Activated T-cell treated with anti-CD3 and anti-CD28 coated beads for 24 hours (primary cell): ENCODE measurements around the gene SACM1L.

Experiments used
- DNase-seq: peaks from one replicate; pipeline ENCODE4 v3.0.0-alpha.2; 2020; ENCODE audit warnings: low read depth

The SACM1L gene

DNA sequence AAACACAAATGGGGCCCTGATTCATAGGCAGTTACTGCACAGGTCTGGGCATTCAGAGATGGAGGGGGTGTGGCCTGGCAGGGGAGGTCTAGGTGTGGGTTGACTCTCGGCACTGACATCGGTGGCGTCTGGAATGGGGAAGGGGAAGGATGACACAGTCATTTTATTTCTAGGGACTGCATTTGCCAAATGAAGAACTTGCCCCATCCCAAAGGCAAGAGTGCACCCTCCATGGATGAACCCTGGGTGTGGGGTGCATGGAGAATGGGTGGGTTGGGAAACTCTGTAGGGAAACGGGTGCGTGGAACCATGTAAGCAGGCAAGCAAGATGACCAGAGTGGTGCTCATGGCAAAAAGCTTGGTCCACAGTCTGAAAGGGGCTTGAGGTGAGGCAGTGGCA, 82.6 kb downstream of the SACM1L start:
- DNase-seq: no peak

DNA sequence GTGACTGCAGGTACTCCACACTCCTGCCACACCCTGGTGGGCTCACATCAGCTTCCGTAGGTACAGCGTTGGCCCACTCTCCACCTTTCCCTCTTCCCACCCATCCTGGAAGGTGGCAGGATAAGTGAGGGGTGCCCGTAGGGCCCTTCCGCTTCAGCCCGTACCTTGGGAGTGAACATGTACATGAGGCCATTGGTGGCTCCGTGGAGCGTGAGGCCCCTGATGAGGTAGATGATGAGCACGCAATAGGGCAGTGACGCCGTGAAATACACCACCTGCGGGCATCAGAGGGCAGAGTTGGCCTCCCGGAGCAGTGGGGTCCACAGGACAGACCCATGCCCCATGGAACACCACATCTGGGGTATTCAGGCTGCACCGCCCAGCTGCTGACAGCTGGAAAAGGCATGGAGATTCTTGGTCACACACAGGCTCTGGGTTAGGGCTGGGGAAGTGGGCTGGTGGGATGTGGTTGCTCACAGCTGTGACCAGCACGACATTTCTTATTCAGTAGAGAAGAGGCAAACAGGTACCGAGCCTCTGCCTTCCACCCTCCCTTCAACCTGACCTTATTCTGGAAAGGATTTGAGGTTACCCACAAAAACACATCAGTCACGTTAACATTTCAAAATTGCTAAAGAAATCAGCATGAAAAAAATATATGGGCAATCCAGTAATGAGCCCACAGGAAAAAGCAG, 83.3 kb downstream of the SACM1L start:
- DNase-seq: no peak

DNA sequence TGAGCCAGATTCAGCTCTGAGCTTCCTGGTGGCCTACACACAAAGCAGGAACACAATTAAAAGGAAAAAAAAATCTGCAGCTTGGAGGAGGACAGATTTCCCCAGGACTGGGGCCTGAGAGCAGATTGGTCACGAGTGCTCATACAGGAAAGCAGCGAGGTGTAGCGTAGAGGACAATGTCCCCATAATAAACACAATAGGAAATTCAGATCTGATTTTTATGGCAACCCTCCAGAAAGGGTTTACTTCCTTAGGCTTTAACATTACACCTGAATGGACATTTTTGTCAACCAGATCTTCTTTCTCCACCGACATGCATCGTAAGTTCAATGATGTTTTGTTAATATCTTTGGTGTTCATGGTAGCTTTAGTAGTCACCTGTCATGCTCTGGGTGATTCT, 83.9 kb downstream of the SACM1L start:
- no peak for DNase-seq

GRCh38 chr3:45773714-45774449, 84.7 kb downstream of the SACM1L start:
- no peak for DNase-seq

GRCh38 chr3:45774581-45775521, 85.7 kb downstream of the SACM1L start:
- no peak for DNase-seq

GRCh38 chr3:45775571-45776300, 86.5 kb downstream of the SACM1L start:
- no peak for DNase-seq

- no peak for DNase-seq
Observed at GRCh38 chr3:45776301-45776595, 87.1 kb downstream of the SACM1L start.

GRCh38 chr3:45776611-45777010, 87.4 kb downstream of the SACM1L start:
- DNase-seq: no peak

- DNase-seq: no peak
Observed at GRCh38 chr3:45777111-45777745, 88.0 kb downstream of the SACM1L start.

DNA sequence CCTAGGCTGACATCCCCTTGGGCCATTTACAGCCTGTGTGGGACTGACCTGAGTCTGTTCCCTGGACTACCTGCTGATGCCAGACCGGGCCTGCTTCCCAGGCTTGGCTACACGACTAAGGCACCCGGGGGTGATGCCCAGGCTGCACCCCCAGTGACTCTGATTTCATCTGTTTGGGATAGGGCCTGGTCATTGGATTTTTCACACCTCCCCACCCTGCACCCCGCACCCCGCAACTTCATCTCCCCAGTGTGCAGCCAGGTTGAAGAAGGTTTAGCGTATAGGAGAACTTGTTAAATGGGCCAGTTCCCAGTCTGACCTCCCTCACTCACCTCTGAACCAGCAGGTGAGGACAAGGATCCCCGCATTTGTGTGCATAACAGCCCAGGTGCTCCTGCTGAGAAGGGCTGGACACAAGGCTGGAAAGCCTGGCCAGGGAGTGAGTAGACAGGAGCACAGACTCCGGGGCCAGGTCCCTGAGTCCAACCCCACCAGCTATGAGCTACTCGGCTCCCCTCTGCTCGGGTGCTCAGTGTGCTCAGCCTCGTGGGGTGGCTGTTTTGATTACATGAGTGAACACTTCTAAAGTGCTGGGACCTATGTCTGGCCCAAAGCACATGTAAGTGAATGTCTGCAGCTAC, 88.7 kb downstream of the SACM1L start:
- DNase-seq: no peak

DNA sequence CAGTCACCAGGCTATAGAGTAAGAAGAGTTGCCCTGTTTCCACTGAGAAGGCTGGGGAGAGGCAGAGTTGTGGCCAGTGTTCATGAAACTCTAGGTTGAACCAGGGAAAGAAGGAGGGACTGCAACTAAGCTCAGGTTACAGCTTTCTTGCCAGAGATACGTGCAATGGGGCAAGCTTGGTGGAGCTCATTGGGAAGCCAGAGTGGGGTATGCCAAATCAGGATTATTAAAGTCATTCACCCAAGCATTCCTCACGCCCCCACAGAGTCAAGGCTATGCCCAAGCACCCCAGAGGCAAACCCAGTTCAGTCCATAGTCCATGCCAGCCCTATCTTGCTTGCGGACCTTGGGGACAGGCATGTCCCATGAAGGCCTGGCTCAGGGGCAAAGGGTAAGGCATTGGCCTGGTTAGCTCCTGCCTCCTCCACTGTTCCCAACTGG, 89.6 kb downstream of the SACM1L start:
- DNase-seq: no peak

- no peak for DNase-seq
Observed at GRCh38 chr3:45779746-45780735, 90.8 kb downstream of the SACM1L start.

DNA sequence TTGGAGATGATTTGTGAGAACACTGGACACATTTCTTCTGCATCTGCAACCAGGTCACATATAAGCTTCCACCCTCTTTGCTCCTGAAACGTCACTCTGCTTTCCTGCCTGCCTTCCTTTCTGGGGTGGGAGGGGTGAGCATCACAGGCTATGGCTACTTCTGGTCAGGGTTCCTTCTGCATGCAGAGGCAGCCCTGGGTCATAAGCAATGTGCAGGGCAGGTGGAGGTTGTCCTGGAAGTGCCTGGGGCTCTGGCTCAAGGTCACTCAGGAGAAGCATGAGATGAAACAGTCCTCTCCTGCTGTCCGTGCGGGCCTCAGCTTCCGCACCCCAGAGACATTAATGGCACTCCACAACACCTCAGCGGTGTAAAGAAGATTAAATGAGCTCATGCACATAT, 92.1 kb downstream of the SACM1L start:
- DNase-seq: no peak

GRCh38 chr3:45781841-45782240, 92.6 kb downstream of the SACM1L start:
- no peak for DNase-seq

DNA sequence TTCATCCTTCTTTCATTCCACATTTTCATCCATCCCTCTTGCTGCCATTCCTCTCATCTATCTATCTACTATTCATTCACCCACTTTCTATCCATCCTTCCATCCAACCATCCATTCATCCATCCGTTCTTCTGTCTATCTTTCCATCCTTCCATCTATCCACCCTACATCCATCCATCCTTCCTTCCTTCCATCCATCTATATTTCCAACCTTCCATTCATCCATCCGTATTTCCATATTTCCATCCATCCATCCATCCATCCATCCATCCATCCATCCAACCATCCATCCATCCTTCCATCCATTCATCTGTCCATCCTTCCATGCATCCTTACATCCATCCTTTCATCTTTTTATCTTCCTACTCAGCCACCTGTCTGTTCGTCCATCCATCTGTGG, 93.2 kb downstream of the SACM1L start:
- DNase-seq: no peak

DNA sequence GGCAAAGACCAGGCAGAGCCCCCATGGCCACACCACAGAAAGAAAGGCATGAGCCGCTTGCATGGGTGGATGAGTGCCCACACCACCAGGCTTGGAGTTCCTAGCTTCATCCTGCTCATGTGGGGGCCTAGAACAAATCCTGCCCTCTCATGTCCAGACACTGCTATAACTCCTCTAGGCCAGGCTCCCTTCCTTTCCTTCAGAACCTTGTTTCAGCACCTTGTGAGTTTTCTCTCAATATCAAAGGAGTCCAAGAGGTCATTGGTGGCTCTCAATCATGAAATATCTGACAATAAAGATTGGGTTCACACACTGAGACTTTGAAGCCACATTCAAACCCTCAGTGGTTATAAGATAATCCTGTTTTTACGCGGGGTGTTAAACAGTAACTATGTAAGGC, 94.5 kb downstream of the SACM1L start:
- DNase-seq: no peak

DNA sequence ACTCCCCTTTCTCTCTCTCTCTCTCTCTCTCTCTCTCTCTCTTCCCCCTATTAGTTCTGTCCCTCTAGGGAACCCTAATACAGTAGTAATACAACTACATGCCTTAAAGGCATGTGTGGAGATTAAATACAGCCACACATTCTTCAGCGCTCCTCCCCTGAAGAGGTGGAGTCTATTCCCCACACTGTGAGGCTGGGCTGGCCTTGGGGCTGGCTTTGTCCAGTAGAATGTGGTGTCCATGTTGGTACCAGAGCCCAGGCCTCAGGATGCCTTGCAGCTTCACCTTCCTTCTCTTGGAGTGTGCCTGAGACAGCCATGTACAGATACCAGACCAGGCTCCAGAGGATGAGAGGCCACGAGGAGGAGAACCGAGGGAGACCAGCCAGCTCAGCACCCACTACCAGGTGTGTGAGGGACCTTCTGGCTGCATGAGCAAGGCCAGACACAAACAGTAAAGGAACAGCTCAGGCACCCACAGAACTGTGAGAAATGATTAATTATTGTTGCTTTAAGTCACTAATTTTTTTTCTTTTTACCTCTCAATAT, 96.5 kb downstream of the SACM1L start:
- DNase-seq: no peak

DNA sequence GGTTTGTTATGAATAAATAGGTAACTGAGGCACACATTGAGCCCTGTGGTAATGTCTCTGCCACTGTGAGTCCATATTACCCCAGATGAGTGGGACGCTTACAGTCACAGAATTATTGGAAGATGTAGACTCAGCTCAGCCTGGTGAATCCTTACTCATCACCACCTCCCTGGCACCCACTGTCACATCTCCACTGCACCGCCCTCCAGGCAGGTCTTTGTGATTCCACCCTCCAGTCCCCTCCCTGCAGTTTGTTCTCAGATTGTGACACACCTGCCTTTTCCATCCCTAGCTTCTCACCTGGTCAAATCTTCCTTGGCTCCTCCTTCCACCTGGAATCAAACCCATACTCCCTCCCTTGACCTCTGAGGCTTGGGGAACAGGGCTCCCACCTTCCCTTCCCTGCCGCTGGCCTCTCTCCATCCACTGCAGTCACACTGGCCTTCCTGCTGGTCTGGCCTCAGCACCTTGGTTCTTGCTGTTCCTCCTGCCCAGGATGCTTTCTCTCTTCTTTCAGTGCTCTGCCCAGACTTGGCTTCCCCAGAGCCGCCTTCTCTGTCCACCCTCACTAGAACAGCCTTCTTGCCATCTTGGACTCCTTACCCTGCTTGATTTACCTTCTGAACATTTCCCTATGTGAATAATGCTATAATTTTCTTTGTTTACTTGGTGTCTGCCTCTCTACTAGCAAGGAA, 97.8 kb downstream of the SACM1L start:
- no peak for DNase-seq

GRCh38 chr3:45787551-45787950, 98.4 kb downstream of the SACM1L start:
- DNase-seq: no peak
